ENCODE results near the gene SLC6A1. TPM values are rescaled to one million over a fixed set of nuclear protein-coding genes. Genes with fewer than 3 reads are reported as not detected.

Gene SLC6A1
- total RNA-seq, 1 experiment from 2014 or later: not detected

GRCh38 chr3:10986592-10986991, 6.0 kb upstream of the SLC6A1 start:
- Histone ChIP-seq H3K23me2 (ENCODE audit: insufficient read length, low read depth, low read length, poor library complexity, severe bottlenecking) (no peaks in the 10 kb centered on the region), H2AFZ (ENCODE audit: low read length) (no peak overlapping the region), H3K27ac (ENCODE audit: insufficient read length, low read depth, low read length) (no peak overlapping the region), H2BK120ac (ENCODE audit: low read depth, low read length, poor library complexity, severe bottlenecking) (no peak overlapping the region), H3K4ac (ENCODE audit: low read depth, low read length) (no peak overlapping the region), H3K27me3 (ENCODE audit: insufficient read depth, low read length) (no peaks in the 10 kb centered on the region; the same call in 1 of the 2 replicates), H3K9me3 (ENCODE audit: control insufficient read depth, low read depth, low read length) (no peaks in the 10 kb centered on the region), H4K91ac (ENCODE audit: insufficient read length, low read depth, low read length) (no peak overlapping the region), H2BK5ac (ENCODE audit: insufficient read length, low read length) (no peak overlapping the region), H4K5ac (ENCODE audit: insufficient read length, low read depth, low read length) (no peak overlapping the region), H3K79me1 (ENCODE audit: insufficient read depth, low read depth, low read length, poor library complexity, severe bottlenecking) (no peaks in the 10 kb centered on the region), H3K4me2 (ENCODE audit: insufficient read depth, insufficient read length, low read length) (no peak overlapping the region), H2BK12ac (ENCODE audit: insufficient read length, low read depth, low read length) (no peak overlapping the region), H3K79me2 (ENCODE audit: insufficient read depth, low read length) (no peaks in the 10 kb centered on the region), H4K8ac (replicated peaks; ENCODE audit: insufficient read length, low read depth, low read length) (no peak overlapping the region), H3K4me1 (ENCODE audit: insufficient read depth, low read length) (peaks cover 2% of the 10 kb centered on the region; the same call in 1 of the 2 replicates), H3T11ph (ENCODE audit: low read length) (no peak overlapping the region), H3K18ac (ENCODE audit: insufficient read length, low read depth, low read length) (no peak overlapping the region), H3K14ac (ENCODE audit: insufficient read depth, low read length) (no peak overlapping the region), H3K23ac (ENCODE audit: insufficient read length, low read depth, low read length) (no peak overlapping the region), H2AK5ac (ENCODE audit: insufficient read length, low read length) (no peak overlapping the region), H2BK20ac (ENCODE audit: low read depth, low read length, poor library complexity, severe bottlenecking) (no peak overlapping the region), H3K56ac (ENCODE audit: insufficient read length, low read depth, low read length) (no peak overlapping the region), H2BK15ac (ENCODE audit: low read depth, low read length) (no peak overlapping the region), H3K9ac (ENCODE audit: extremely low read depth, insufficient read length, low read length) (no peak overlapping the region), H4K20me1 (ENCODE audit: control insufficient read depth, insufficient read depth, insufficient read length) (no peaks in the 10 kb centered on the region)
- Mint-ChIP-seq H3K4me1 (peaks cover 23 to 36% of the 10 kb centered on the region in 2 experiments), H3K9me3 (no peaks in the 10 kb centered on the region; a peak in 1 of 5 replicates), H3K27me3 (ENCODE audit: low read depth) (peaks cover 56% of the 10 kb centered on the region), H3K4me3 (no peak overlapping the region), H3K36me3 (ENCODE audit: insufficient read depth in 1 of 3, low read depth in 3 of 3) (no peaks in the 10 kb centered on the region), H3K27ac (no peak overlapping the region; a peak in 1 of 7 replicates)
- no peak for TF ChIP-seq CTCF (conservative IDR thresholded peaks at IDR 0.05)
- no peak for DNase-seq
- WGBS (ENCODE audit: extremely low coverage, insufficient read length, low lambda C conversion rate): no CpG with 5 or more reads among the region's 5 CpGs
